Small intestine (tissue), 7 donors: Measurements from ENCODE around the gene UBXN4. TPM values are rescaled to one million over a fixed set of nuclear protein-coding genes. Genes with fewer than 3 reads are reported as not detected.

Experiments
- DNase-seq, 2 donors: peaks; one replicate each; pipeline versions ENCODE4 v3.0.0 to v3.0.0-alpha.2; 2013
- FAIRE-seq: peaks from 2 replicates; lab custom pipeline; 2012; peaks lifted over from hg19 to GRCh38; lab: Jason Lieb, UNC
- H3K27ac ChIP-seq, 3 donors: one replicate each; pipeline ENCODE4 v1.5.1; 2013; ENCODE audit warnings: low read length in 2 of 3, mild to moderate bottlenecking in 2 of 3, control low read depth in 1 of 3, inconsistent platforms in 1 of 3, low read depth in 1 of 3, moderate library complexity in 1 of 3
- H3K27me3 ChIP-seq, 3 donors: one replicate each; pipeline ENCODE4 v1.6.1; 2013; ENCODE audit warnings: low read length in 3 of 3, inconsistent platforms in 1 of 3; ENCODE audit not compliant: control insufficient read depth in 3 of 3, insufficient read depth in 3 of 3
- H3K36me3 ChIP-seq, 3 donors: one replicate each; pipeline ENCODE4 v1.6.1; 2013; ENCODE audit warnings: low read length in 3 of 3, inconsistent platforms in 1 of 3, low read depth in 1 of 3, mild to moderate bottlenecking in 1 of 3, moderate library complexity in 1 of 3; ENCODE audit not compliant: control insufficient read depth in 3 of 3, insufficient read depth in 2 of 3
- H3K4me1 ChIP-seq, 3 donors: one replicate each; pipeline ENCODE4 v1.6.1; 2013; ENCODE audit warnings: low read length in 2 of 3, inconsistent platforms in 1 of 3, low read depth in 1 of 3, mild to moderate bottlenecking in 1 of 3, moderate library complexity in 1 of 3; ENCODE audit not compliant: control insufficient read depth in 3 of 3, insufficient read depth in 2 of 3
- H3K4me3 ChIP-seq, 3 donors: one replicate each; pipeline ENCODE4 v1.5.1; 2013; ENCODE audit warnings: low read length in 3 of 3, control low read depth in 1 of 3, inconsistent platforms in 1 of 3, low read depth in 1 of 3, mild to moderate bottlenecking in 1 of 3, moderate library complexity in 1 of 3
- H3K9me3 ChIP-seq, 2 donors: one replicate each; pipeline ENCODE4 v1.6.1; 2013; ENCODE audit warnings: low read depth in 1 of 2, low read length in 1 of 2; ENCODE audit not compliant: control insufficient read depth in 2 of 2, insufficient read depth in 1 of 2
- WGBS, 3 donors: extraction: QIAGEN DNeasy Blood & Tissue Kit; methylation state at CpG; one replicate each; pipeline ENCODE4 v1.1.7; 2013; 5-methylcytosine and 5-hydroxymethylcytosine counted together
- polyA plus RNA-seq, 4 donors: library from polyadenylated mRNA; stranded (reverse) in 3 of 4; unstranded in 1 of 4; fragments of 200-250 nt in 3 of 4; fragments of 120-200 nt in 1 of 4; gene quantifications; one replicate each; pipeline versions ENCODE4 v1.2.1 to v1.2.3, GENCODE V29; 2013
- donor health status: healthy with polysubstance abuse.
- donor health status: control.
- donor health status: control.
- donor health status: Bipolar disorder and iron deficiency.
- donor health status: healthy.

Gene UBXN4
- polyA plus RNA-seq, 4 donors = 40.0 to 129 (median 54.7) TPM

- Histone ChIP-seq H3K9me3 (peaks cover 0 to 13% of the 10 kb centered on the region in 2 donors), H3K4me1 (peaks cover 0 to 37% (median 5%) of the 10 kb centered on the region in 3 donors), H3K4me3 (no peak overlapping the region), H3K27ac (no peak overlapping the region), H3K27me3 (no peaks in the 10 kb centered on the region), H3K36me3 (peaks cover 0 to 59% (median 7%) of the 10 kb centered on the region in 3 donors)
- FAIRE-seq (no peak), DNase-seq (no peak)
- 90 to 96% (median 94%) methylated on average over 13 of the region's 13 CpGs for WGBS, 3 donors
Observed at GRCh38 chr2:135829378-135830135, 87.9 kb downstream of the UBXN4 start.

DNA sequence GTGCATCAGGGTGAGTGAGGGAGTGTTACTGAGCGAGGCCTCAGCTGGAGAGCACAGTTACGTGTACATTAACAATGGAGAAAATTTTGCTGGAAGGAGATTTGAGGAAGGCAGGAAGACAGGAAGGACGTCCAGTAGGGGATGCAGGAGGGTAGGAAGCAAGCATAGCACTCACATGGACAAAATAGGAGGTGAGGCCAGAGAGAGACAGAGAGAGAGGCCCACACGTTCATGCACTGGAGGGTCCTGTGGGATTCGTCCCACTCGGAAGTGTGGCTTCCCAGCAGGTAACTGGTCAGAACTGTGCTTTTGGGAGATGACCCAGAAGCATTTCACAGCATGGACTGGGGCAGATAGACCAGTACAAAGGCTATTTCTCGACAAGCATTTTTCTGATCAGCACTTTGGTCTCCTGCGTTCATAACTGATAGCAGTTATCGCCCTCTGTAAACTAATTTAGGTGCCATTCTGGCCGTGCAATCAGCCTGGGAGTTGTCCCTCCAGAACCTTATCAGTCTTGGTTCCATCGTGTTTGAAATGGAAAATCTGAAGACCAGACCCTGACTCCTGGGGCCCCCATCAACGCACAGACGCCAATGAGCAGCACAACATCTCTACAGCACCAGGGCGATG is 89.6 kb downstream of the UBXN4 start:
- Histone ChIP-seq H3K36me3 (peaks cover 0 to 46% (median 5%) of the 10 kb centered on the region in 3 donors), H3K27me3 (no peaks in the 10 kb centered on the region), H3K4me1 (peaks cover 0 to 23% (median 5%) of the 10 kb centered on the region in 3 donors), H3K9me3 (peaks cover 0 to 17% of the 10 kb centered on the region in 2 donors), H3K4me3 (peak overlapping the region in 1 of 3 donors; percentile 51), H3K27ac (peak overlapping the region in 1 of 3 donors; percentile 35)
- DNase-seq = peak; percentile 78 to 83
- no peak for FAIRE-seq
- 21 to 60% (median 42%) methylated on average over 14 of the region's 14 CpGs for WGBS, 3 donors

GRCh38 chr2:135832891-135833290 is 91.2 kb downstream of the UBXN4 start:
- no peak overlapping the region for H3K27ac ChIP-seq
- 86 to 96% (median 92%) methylated on average over 6 of the region's 6 CpGs for WGBS, 3 donors
- peak overlapping the region in 1 of 3 donors; percentile 51 for H3K4me3 ChIP-seq
- FAIRE-seq = no peak
- DNase-seq = no peak
- peaks cover 0 to 32% (median 5%) of the 10 kb centered on the region in 3 donors for H3K36me3 ChIP-seq
- H3K27me3 ChIP-seq = no peaks in the 10 kb centered on the region
- peaks cover 0 to 31% of the 10 kb centered on the region in 2 donors for H3K9me3 ChIP-seq
- H3K4me1 ChIP-seq = peaks cover 0 to 25% (median 8%) of the 10 kb centered on the region in 3 donors

Other genes starting within 250 kb of the UBXN4 start
- gene ZRANB3, start 210.6 kb upstream of the UBXN4 start, polyA plus RNA-seq = 1 to 10 TPM in 2 of 4 donors, under 1 TPM in 1, not detected in 1; 0.81 to 3.6 (median 3.0) TPM
- 10 to 100 TPM in 2 of 4 donors, 1 to 10 TPM in 2; 5.4 to 20.4 (median 10.2) TPM for gene R3HDM1, start 210.4 kb upstream of the UBXN4 start, polyA plus RNA-seq
- 100 to 1,000 TPM in 1 of 4 donors, 10 to 100 TPM in 3; 37.0 to 332 (median 73.6) TPM for gene LCT, start 95.3 kb downstream of the UBXN4 start, polyA plus RNA-seq
- 10 to 100 TPM in 3 of 4 donors, 1 to 10 TPM in 1; 9.5 to 54.2 (median 24.0) TPM for gene MCM6, start 134.6 kb downstream of the UBXN4 start, polyA plus RNA-seq
- gene DARS1, start 243.8 kb downstream of the UBXN4 start, polyA plus RNA-seq = 10 to 100 TPM; 27.8 to 72.8 (median 33.1) TPM